ENCODE data around the gene MPZL2.

The MPZL2 gene

DNA sequence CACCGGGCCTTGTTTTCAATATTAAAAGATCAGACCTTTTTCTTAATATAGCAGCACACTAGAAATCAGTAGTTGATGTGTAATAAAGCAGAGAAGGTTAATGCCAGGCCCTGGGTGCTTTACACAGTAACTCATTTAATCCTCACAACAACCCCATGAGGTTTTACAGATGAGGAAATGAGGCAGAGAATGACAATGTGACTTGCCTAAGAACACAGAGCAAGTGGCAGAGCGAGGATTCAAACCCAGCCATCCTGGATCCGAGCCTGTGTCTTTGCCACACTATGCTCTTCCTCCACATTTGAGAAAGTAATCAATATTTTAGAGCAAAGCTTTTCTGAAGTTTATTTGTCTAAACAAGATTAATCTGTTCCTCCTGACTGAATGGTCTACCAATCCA, 46.5 kb downstream of the MPZL2 start:
- DNase-seq = no peak

- no peak for DNase-seq
Observed at GRCh38 chr11:118216621-118217481, 47.2 kb downstream of the MPZL2 start.

DNA sequence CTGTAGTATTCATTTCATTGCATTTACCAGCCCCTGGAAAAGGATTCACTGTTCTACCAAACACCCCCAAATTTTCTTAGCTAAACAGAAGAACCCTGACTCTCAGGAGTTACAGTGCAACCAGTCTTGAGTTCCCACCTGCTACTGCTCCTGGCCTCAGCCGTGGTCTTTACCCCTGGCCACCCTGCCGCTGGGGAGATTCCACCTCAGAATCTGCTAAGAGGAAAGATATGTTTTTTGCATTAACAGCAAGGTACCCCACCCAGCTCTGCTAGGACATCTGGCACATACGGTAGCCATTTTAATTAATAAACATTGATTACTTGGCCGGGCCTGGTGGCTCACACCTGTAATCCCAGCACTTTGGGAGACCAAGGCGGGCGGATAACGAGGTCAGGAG, 48.3 kb downstream of the MPZL2 start:
- no peak for DNase-seq

DNA sequence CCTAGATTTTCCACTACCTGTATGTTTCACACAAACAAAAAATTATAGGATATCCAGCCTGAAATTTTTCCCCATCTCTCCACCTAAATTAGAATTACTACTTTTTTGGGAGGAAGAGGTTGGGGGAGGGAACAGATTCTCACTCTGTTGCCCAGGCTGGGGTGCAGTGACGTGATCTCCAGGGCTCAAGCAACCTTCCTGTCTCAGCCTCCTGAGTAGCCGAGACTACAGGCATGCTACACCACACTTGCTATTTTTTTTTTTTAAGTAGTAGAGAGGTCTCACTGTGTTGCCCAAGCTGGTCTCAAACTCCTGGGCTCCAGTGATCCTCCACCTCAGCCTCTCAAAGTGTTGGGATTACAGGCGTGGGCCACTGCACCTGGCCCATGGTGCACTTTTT, 48.8 kb downstream of the MPZL2 start:
- no peak for DNase-seq

GRCh38 chr11:118214210-118214914, 49.7 kb downstream of the MPZL2 start:
- no peak for DNase-seq

DNA sequence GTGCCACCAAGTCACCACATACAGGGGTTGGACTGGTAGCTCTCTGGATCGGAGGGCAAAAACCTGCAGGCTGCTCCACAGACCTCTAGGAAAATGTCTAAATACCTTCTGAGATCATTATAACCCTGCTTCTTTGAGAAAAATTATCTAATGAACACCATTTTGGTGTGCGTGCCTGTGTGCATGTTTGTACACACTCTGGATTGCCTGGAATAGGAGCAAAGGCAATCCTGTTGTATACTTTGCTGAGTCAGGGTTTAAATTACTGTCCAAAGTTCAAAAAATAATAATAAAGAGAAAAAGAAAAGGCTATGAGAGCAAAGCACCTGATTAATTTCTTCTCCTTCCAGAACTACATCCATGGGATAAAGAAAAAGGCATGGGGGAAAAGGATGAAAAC, 50.3 kb downstream of the MPZL2 start:
- DNase-seq = no peak

- DNase-seq = no peak
Observed at GRCh38 chr11:118213201-118213600, 50.9 kb downstream of the MPZL2 start.

DNA sequence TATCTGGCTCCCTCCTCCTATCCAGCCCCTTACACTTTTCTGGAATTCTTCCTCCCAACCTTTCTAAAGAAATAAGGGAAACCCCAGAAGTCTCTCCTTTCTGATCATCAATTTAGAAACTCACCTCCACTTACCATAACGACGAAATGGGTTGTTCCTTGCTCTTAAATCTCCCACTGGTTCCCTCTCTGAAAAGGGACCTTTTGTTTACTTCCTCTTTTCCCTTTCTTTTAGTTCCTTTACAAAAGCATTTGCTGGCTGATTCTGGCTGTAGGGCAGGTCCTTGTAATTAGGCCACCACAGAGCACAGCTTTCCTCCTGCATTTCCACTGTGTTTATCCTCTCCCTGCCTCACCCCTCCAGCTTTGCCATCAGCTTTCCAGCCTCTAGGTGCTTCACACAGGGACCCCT, 51.3 kb downstream of the MPZL2 start:
- DNase-seq = no peak

GRCh38 chr11:118212131-118212725, 51.9 kb downstream of the MPZL2 start:
- DNase-seq = no peak

- DNase-seq = no peak
Observed at GRCh38 chr11:118211006-118211405, 53.1 kb downstream of the MPZL2 start.

DNA sequence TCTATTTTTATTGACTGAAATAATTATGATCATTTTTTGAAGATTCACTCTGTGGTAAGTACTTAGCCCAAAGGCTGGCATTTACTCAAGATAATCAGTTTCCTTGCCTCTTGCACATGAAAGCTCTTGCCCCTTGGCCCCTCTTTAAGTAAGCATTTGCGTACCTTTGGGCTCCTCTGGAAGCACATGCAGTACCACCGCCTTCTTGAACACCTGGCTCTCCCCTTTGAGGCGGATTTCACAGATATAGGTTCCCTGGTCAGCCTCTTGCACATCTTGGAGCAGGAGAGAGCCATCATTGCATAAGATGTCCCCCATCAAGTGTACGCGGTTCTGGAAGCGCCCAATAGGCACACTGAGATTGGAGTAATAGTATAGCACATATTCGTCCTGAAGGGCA, 53.8 kb downstream of the MPZL2 start:
- DNase-seq = no peak

DNA sequence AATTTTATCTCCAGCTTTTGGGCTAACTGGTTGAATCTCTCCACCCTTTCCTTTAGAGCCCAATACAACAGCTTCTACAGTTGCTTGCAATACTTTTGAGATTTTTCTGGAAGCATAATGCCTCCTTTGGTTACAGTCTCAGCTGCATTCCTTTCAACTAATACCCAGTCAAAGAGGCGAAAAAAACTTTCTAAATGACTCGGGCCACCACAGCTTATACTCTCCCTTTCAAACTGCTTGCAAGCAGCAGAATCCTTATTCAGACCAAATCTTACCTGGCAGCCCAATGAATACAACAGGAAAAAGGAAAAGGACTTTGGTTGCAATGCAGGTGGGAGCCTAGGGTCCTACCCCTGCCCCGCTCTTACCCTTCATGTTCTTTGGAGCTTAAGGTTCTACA, 55.1 kb downstream of the MPZL2 start:
- DNase-seq = no peak

DNA sequence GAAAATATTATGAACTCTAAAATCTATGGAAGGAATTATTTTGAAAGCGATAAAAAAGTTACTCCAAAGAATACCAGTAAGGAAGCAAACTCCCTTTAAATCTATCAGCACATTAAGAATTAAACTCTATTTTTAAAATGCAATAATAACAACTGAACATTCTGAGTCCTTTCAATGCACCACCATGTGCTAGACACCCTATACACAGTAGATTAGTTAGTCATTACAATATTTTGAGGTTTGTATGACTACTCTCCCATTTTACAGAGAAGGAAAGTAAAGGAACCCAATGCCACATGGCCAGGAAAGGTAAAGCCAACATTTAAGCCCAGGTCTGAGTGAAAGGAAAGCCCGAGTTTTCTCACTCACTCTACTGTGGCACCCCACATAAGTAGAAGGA, 57.0 kb downstream of the MPZL2 start:
- no peak for DNase-seq

DNA sequence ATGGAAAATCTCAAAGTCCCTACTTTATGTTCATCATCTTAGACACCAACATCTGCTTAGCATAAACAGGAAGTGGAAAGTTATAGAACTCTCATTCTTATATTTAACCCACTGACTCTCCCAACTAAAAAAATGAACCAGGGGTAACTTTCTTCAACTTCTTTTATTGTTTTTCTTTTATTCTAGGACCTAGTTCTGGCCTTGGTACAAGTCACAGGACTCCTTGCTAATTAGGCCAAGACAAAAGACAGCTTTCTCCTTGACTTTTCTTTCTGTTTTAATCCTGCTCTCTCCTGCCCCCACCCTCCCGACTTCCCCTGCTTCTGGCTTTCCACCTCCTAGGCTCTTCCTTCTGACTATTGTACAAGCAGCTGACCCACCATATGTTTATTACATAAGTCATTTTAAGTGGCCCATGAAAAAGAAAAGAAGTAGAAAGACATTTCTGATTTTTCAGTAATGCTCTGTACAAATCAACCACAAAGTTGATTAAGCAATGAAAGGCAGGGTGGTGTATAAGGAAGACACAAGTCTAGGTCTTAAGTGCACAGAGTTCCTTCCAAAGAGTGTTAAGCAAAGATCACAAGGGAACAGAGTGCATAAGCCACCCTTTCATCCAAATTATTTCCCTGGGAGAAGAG, 57.6 kb downstream of the MPZL2 start:
- no peak for DNase-seq

DNA sequence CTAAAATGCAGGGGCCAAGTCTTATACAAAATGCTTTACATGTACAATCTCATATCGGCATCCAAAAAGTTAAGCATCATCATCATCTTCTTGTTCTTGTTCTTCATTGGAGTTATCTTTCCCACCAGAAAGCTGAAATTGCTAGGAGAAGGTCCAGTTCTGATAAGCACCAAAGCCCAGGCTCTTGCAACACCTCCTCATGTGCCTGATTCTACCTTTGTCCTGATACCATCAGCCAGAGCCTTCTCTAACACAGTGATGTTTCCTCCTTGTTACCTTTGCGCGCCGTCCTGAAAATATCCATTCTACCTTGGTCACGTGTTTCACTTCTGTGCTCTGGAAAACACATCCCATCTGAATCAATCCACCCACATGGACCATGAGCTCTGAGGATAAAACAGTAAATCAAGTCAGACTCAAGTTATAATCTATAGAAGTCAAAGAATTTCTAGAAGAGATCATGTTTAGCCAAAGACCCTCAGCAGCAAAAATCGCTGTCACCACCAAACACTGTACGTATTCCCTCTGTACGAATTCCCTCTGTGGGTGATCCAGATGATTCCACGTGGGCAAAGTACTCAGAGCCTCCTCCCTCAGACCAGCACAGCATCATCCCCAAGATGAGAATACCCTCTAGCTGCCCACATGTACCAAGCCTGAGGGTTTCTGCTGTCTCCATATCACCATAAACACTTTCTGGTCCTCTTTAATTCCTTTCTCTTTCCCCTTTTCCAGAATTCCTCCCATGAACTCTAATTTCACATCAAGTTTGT, 58.3 kb downstream of the MPZL2 start:
- no peak for DNase-seq
